ENCODE results near the gene GNAS-AS1.

GNAS-AS1 gene

GRCh38 chr20:58884966-58885365 is 34.3 kb upstream of the GNAS-AS1 start:
- no peak for DNase-seq

GRCh38 chr20:58883241-58883691 is 32.6 kb upstream of the GNAS-AS1 start:
- DNase-seq = peak; percentile 92

GRCh38 chr20:58882704-58883089 is 32.0 kb upstream of the GNAS-AS1 start:
- no peak for DNase-seq

- no peak for DNase-seq
These were observed 30.5 kb upstream of the GNAS-AS1 start for GRCh38 chr20:58880994-58881752.

- no peak for DNase-seq
These were observed 29.7 kb upstream of the GNAS-AS1 start for GRCh38 chr20:58880441-58880840.

GRCh38 chr20:58878399-58878798 is 27.7 kb upstream of the GNAS-AS1 start:
- no peak for DNase-seq

- DNase-seq = no peak
These were observed 27.3 kb upstream of the GNAS-AS1 start for GRCh38 chr20:58877976-58878360.

GRCh38 chr20:58877050-58877975 is 26.6 kb upstream of the GNAS-AS1 start:
- no peak for DNase-seq

- peak; percentile 41 for DNase-seq
These were observed 25.7 kb upstream of the GNAS-AS1 start for GRCh38 chr20:58876437-58876836.

GRCh38 chr20:58875541-58876134 is 24.9 kb upstream of the GNAS-AS1 start:
- peak; percentile 78 for DNase-seq

- no peak for DNase-seq
These were observed 24.4 kb upstream of the GNAS-AS1 start for GRCh38 chr20:58875111-58875510.

- DNase-seq = no peak
These were observed 23.8 kb upstream of the GNAS-AS1 start for GRCh38 chr20:58874469-58874868.

GRCh38 chr20:58871533-58872102 is 20.9 kb upstream of the GNAS-AS1 start:
- DNase-seq = no peak

GRCh38 chr20:58870293-58871014 is 19.8 kb upstream of the GNAS-AS1 start:
- peak; percentile 58 for DNase-seq

- DNase-seq = no peak
These were observed 19.0 kb upstream of the GNAS-AS1 start for GRCh38 chr20:58869662-58870227.

- no peak for DNase-seq
These were observed 18.1 kb upstream of the GNAS-AS1 start for GRCh38 chr20:58868795-58869194.

GRCh38 chr20:58867211-58867610 is 16.5 kb upstream of the GNAS-AS1 start:
- DNase-seq = no peak

- DNase-seq = no peak
These were observed 15.1 kb upstream of the GNAS-AS1 start for GRCh38 chr20:58865843-58866242.

- no peak for DNase-seq
These were observed 13.6 kb upstream of the GNAS-AS1 start for GRCh38 chr20:58864346-58864745.

- no peak for DNase-seq
These were observed 12.5 kb upstream of the GNAS-AS1 start for GRCh38 chr20:58863044-58863790.

All from fibroblast of skin of right quadriceps (primary cell).